Fibroblast of peridontal ligament (primary cell): Measurements from ENCODE around the gene GRIA2.

Experiments
- DNase-seq: peaks from one replicate; pipeline ENCODE4 v3.0.0-alpha.2; 2010; ENCODE audit errors: extremely low read depth

The GRIA2 gene

DNA sequence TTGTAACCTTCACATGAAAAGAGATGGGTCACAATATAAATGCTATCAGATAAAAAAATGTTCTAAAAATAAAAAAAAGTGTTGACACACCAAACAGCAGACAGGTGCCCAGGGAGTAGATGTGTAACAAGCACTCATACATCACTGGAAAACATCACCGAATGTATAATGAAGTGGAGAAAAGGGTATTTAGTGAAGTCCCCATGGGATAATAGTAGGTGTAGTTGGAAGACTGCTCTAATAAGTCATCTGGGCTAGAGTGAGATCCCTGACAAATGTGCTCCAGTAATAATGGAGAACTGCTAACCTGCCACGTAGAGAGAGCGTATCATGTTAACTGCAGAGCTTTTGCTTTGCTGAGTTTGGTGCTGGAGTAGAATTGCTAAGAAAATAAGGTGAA, 152.0 kb downstream of the GRIA2 start:
- DNase-seq: no peak

DNA sequence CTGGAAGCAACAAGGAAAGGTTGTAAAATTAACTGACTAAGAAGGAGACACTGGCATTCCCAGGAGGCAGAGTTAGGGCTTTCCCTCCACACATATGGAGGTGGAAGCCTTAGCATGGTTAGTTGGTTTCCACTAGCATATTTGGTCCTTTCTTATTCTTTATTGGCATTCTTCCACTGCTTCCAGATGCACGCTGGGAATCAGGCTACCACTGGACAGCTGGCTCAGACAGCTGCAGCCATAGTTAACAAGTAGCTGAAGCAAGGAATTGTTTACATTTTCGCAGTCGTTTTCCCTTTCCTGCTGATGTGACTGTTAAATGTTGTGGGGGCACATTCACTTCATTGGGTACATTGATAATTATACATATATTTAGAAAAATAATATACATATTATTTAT, 169.2 kb downstream of the GRIA2 start:
- DNase-seq: no peak

DNA sequence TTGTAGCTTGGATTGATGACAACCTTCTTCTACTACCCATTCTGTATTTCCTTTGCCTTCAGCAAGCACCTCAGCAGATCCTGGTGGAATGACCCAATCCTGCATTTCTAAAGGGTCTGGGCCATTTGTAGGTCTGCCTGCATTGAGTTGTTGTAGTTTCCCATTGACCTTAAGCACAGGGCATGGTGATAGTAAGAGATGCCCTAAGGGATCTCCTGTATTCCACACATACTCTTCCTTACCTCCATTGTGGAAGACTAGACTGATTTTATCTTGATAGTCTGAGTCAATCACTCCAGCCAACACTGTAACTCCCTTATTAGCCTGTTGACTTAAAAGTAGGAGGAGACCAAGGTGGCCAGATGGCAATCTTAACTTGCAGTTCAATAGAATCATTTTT, 184.5 kb downstream of the GRIA2 start:
- no peak for DNase-seq
